Ovary (tissue), 9 donors: ENCODE measurements around the gene VEGFB. TPM values are rescaled to one million over a fixed set of nuclear protein-coding genes. Genes with fewer than 3 reads are reported as not detected.

Experiments
- DNase-seq, 5 donors: peaks; one replicate each; pipeline ENCODE4 v3.0.0-alpha.2; 2019 to 2020
- H3K27ac ChIP-seq, 2 donors: fragments of 200-600 bp; one replicate each; pipeline versions ENCODE4 v1.5.1 to v1.8.0; 2019 to 2022
- H3K27me3 ChIP-seq: fragments of 200-600 bp; one replicate; pipeline ENCODE4 v1.8.0; 2022
- H3K36me3 ChIP-seq: fragments of 200-600 bp; sonication (generic); one replicate; pipeline ENCODE4 v1.5.1; 2019
- H3K4me1 ChIP-seq: one replicate; pipeline ENCODE4 v1.8.1; 2013; ENCODE audit warnings: mild to moderate bottlenecking, moderate library complexity; ENCODE audit not compliant: insufficient read depth
- H3K4me3 ChIP-seq: fragments of 200-600 bp; sonication (generic); one replicate; pipeline ENCODE4 v1.5.1; 2017
- H3K9me3 ChIP-seq, 2 donors: fragments of 200-600 bp in 1 of 2; sonication (generic) in 1 of 2; one replicate each; pipeline versions ENCODE4 v1.5.1 to v1.8.1; 2013 to 2019; ENCODE audit warnings: mild to moderate bottlenecking in 1 of 2, moderate library complexity in 1 of 2
- CTCF ChIP-seq, 3 donors: fragments of 450-650 bp in 2 of 3; fragments of 200-600 bp in 1 of 3; IDR thresholded peaks; one replicate each; pipeline versions ENCODE4 v1.5.1 to v1.8.0; 2016 to 2022; ENCODE audit warnings: antibody characterized with exemption in 3 of 3, mild to moderate bottlenecking in 1 of 3
- EP300 ChIP-seq: sonication (generic); formaldehyde crosslinking; IDR thresholded peaks from one replicate; pipeline ENCODE4 v1.6.1; 2017; ENCODE audit warnings: antibody characterized with exemption
- POLR2A ChIP-seq: fragments of 450-650 bp; IDR thresholded peaks from one replicate; pipeline ENCODE4 v1.6.1; 2017; ENCODE audit warnings: antibody characterized with exemption, mild to moderate bottlenecking, moderate library complexity
- WGBS, 3 donors: extraction: QIAGEN DNeasy Blood & Tissue Kit in 1 of 3; methylation state at CpG; one replicate each; pipeline versions ENCODE4 v1.1.5 to v1.1.7; 2013 to 2017; 5-methylcytosine and 5-hydroxymethylcytosine counted together
- intact Hi-C, 4 donors: fragments of 100-400 bp; cut with DNase I; formaldehyde crosslinking; loops; one replicate each; pipeline versions ENCODE4 v1.11.0 to v1.15.1; 2022 to 2023
- polyA plus RNA-seq, 2 donors: library from polyadenylated mRNA; stranded (reverse); fragments of 200-250 nt in 1 of 2; fragments of 350-450 nt in 1 of 2; fragmentation: Illumina TruSeq in 1 of 2; extraction: RNeasy Lipid Tissue Mini Kit (QIAGEN cat#74804) in 1 of 2; gene quantifications; one replicate each; pipeline ENCODE4 v1.2.3, GENCODE V29; 2013 to 2014
- total RNA-seq, 7 donors: library from RNA; depleted of rRNA in 2 of 7; stranded (reverse); fragments of >200 nt in 2 of 7; fragmentation: NEBNext Ultra II Directional in 3 of 7; extraction: Animal tissue kit (Norgen Biotek cat#: 25700) in 3 of 7; gene quantifications; one replicate each; pipeline versions ENCODE4 v1.1.0 to v1.2.4, GENCODE V29; 2016 to 2023
- donor health status: DM: no; HTN: no; CAD: no; lungs with moderate emphysema.
- donor health status: DM: no; HTN: no; CAD: no.
- donor health status: Bipolar disorder and iron deficiency.
- donor health status: DM: yes; HTN: yes; CAD: no.
- donor health status: DM: no; HTN: no; CAD: no.
- donor health status: DM: yes; HTN: yes; CAD: no.

VEGFB gene
- total and polyA plus RNA-seq, 9 donors: 27.4 to 164 (median 124) TPM

GRCh38 chr11:64241241-64241490 is 6.8 kb downstream of the VEGFB start:
- no peaks in the 10 kb centered on the region for H3K9me3 ChIP-seq
- 0 to 1% (median 1%) methylated on average over 20 to 24 of the region's 24 CpGs for WGBS, 3 donors
- H3K27ac ChIP-seq: peak overlapping the region; percentile 89 to 99
- H3K4me1 ChIP-seq: peaks cover 13% of the 10 kb centered on the region
- peak in 3 of 5 donors; percentile 100 for DNase-seq
- H3K4me3 ChIP-seq: peak overlapping the region; percentile 96
- intact Hi-C loops: loop anchor here in 1 of 4 donors (1.0 to 5.0 kb wide), 2 partner anchors 29 to 66 kb away; partner anchors contain the start of gene ESRRA
- H3K27me3 ChIP-seq: no peaks in the 10 kb centered on the region
- TF ChIP-seq EP300 (no peak), POLR2A (no peak), CTCF (IDR thresholded peaks at IDR 0.05) (no peak)
- H3K36me3 ChIP-seq: no peaks in the 10 kb centered on the region

GRCh38 chr11:64241491-64242374 is 7.3 kb downstream of the VEGFB start:
- Histone ChIP-seq H3K27ac (peak overlapping the region; percentile 39 to 89), H3K4me1 (peaks cover 14% of the 10 kb centered on the region), H3K9me3 (no peaks in the 10 kb centered on the region), H3K36me3 (no peaks in the 10 kb centered on the region), H3K27me3 (no peaks in the 10 kb centered on the region), H3K4me3 (peak overlapping the region; percentile 96)
- WGBS, 3 donors: 0 to 1% (median 0%) methylated on average over 56 to 63 of the region's 63 CpGs
- peak in 4 of 5 donors; percentile 70 to 100 (median 90) for DNase-seq
- TF ChIP-seq CTCF (IDR thresholded peaks at IDR 0.05): no peak
- no peak for TF ChIP-seq EP300
- peak; percentile 51 for TF ChIP-seq POLR2A
- intact Hi-C loops: loop anchor here in 1 of 4 donors (1.0 to 5.0 kb wide), 2 partner anchors 29 to 66 kb away; partner anchors contain the start of gene ESRRA

- Histone ChIP-seq H3K4me1 (peaks cover 14% of the 10 kb centered on the region), H3K4me3 (no peak overlapping the region), H3K36me3 (no peaks in the 10 kb centered on the region), H3K27me3 (no peaks in the 10 kb centered on the region), H3K27ac (no peak overlapping the region), H3K9me3 (no peaks in the 10 kb centered on the region)
- TF ChIP-seq POLR2A: no peak
- TF ChIP-seq CTCF (IDR thresholded peaks at IDR 0.05): no peak
- no peak for TF ChIP-seq EP300
- intact Hi-C loops: loop anchor here in 1 of 4 donors (5.0 kb wide), 1 partner anchor 64 kb away; the partner anchor contains the start of gene ESRRA
- DNase-seq: no peak
- 76 to 82% (median 81%) methylated on average over 8 of the region's 8 CpGs for WGBS, 3 donors
Measured at GRCh38 chr11:64243236-64243854, 9.0 kb downstream of the VEGFB start.

GRCh38 chr11:64244107-64244506 is 9.7 kb downstream of the VEGFB start:
- Histone ChIP-seq H3K36me3 (no peaks in the 10 kb centered on the region), H3K27ac (no peak overlapping the region), H3K4me3 (no peak overlapping the region), H3K4me1 (peaks cover 14% of the 10 kb centered on the region), H3K9me3 (no peaks in the 10 kb centered on the region), H3K27me3 (no peaks in the 10 kb centered on the region)
- DNase-seq: no peak
- 43 to 58% (median 49%) methylated on average over 5 of the region's 5 CpGs for WGBS, 3 donors
- no peak for TF ChIP-seq CTCF (IDR thresholded peaks at IDR 0.05)
- no peak for TF ChIP-seq POLR2A
- no peak for TF ChIP-seq EP300
- intact Hi-C loops: loop anchor here in 1 of 4 donors (5.0 kb wide), 1 partner anchor 63 kb away; the partner anchor contains the start of gene ESRRA
